AML-193 (cell line): Measurements from ENCODE around the gene DELE1.
"Not testable (repeated sequence)": the region's sequence is repeated elsewhere in the genome, so short reads cannot be mapped to it uniquely, and the experiment has no call there.

Experiments used
- DNase-seq, 2 experiments: peaks; one replicate each; lab custom pipeline; 2025; lab: John Stamatoyannopoulos, UW

The DELE1 gene

DNA sequence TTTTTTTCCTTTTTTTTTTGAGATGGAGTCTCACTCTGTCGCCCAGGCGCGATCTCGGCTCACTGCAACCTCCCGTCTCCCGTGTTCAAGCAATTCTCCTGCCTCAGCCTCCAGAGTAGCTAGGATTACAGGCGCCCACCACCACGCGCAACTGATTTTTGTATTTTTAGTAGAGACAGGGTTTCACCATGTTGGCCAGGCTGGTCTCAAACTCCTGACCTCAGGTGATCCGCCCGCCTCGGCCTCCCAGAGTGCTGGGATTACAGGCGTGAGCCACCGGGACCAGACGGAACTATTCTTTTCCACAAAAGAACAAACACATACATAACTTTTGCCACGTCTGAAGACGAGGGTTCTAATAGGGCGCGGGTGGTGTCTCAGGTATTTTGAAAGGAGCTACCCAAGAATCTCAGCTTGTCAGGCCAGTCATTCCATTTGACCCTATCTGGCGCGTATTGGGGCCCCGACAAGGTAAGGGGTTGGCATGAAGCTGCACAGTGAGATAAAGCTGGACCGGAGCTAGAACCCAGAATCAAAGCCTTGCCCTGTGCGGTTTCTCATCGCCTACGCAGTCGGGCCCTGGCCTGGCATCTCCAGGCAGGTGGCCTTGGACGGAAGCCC, 734 bp upstream of the DELE1 start:
- not testable (repeated sequence) for DNase-seq

DNA sequence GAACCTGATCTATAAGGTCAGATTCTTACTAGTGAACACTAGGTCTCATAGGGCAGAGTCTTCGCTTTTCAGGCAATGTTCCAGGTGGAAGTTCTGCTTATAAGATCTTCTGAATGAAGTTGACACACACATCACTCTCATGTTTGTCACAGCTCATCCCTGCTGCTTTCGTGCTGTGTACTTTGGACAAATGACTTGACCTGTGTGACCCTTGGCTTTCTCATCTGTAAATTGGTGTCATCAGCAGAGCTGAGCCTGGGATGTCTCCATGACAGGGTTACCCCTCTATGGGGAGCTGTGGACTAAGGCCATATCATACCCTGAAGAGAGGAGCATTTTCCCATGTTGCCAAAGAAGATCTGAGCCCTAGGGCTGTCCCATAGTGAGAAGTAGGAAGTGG, 2.8 kb downstream of the DELE1 start:
- DNase-seq = no peak

DNA sequence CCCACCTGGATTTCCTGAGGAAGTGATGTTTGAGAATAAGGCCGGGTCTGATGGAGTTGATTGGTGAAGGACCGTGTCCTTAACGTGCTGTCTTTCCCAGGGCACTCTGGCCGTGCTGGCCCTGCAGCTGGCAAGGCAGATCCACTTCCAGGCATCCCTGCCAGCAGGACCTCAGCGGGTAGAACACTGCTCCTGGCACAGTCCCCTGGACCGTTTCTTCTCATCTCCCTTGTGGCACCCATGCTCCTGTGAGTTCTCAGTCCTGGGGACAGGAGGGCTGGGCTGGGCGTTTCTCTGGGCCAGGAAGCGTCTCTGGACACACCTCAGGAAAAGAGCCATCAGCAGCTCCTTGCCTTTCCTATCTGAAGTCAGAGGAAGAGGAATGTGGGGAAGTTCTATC, 4.4 kb downstream of the DELE1 start:
- DNase-seq = no peak

DNA sequence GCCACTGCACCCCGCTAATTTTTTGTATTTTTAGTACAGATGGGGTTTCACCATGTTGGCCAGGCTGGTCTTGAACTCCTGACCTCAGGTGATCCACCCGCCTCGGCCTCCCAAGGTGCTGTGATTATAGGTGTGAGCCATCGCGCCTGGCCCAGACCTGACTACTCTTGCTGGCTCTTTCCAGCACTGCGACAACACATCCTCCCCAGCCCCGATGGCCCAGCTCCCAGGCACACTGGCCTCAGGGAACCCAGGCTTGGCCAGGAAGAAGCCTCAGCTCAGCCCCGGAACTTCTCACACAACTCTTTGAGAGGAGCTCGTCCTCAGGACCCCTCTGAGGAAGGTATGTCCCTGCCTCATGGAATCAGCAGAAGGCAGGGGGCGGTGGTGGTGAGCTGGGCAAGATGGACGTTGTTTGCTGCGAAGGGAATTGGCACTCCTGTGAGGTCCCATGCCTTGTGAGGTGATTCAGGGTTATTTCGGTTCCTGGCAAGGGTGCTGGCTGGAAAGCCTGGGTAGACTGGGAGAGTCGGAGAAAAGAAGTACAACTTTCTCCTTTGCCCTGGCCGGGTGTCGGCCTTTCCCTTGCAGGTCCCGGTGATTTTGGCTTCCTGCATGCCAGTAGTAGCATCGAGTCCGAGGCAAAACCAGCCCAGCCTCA, 5.9 kb downstream of the DELE1 start:
- DNase-seq = no peak

DNA sequence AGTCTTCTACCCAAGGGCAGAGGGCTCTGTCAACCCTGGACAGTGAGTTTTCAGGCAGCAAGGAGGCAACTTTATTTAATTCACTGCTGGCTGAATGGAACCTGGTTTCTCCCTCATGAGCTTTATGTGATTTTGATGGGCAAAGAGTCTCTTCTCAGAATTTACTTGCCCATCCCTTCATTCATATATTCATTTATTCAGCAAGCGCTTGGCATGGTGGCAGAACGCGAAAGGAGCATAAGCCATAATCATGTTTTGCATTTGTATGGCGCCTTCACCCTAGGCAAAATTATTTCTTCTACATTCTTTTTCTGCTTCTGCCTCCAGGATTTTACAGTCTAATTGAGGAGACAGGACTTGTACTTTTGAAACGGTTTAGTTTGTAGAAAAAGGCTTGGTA, 8.0 kb downstream of the DELE1 start:
- DNase-seq = no peak

DNA sequence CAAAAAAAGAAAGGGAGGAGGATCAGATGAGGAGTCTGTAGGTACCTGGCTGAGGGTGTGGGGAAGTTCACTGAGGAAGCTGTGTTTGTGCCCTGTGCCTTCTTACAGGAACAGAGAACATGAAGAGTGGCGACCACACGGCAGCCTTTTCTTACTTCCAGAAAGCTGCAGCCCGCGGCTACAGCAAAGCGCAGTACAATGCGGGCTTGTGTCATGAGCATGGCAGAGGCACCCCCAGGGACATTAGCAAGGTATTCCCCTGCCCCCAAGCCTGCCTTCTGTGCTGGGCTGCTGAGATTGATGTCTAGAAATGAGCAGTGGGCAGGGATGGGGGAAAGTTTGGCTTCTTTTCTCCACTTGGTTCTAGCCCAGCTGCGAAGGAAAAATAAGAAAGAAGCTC, 9.5 kb downstream of the DELE1 start:
- no peak for DNase-seq

DNA sequence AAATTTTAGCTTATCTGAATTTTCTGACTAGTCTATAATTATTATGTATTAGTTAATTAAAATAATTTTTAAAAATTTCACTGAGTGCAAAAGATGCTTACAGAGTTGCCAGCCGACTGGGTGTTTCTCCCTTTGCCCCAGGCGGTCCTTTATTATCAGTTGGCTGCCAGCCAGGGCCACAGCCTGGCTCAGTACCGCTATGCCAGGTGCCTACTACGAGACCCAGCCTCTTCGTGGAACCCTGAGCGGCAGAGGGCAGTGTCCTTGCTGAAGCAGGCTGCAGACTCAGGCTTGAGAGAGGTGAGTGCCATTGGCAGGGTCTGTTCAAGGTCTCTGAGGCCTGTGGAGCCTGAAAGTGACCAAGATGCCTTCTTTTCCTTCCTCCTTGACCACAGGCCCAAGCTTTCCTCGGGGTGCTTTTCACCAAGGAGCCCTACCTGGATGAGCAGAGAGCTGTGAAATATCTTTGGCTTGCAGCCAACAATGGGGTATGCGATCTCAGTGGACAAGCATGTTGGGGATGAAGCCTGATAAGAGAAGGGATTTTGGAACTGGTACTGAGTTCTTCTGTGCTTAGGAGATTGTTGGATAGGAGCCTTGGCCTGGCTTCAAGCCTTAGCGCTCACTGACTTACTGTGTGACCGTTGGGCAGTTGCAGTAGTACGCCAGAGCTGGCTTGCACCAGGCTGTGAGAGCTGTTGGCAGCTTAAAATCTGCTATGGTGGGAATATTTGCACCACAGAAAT, 10.6 kb downstream of the DELE1 start:
- no peak for DNase-seq

DNA sequence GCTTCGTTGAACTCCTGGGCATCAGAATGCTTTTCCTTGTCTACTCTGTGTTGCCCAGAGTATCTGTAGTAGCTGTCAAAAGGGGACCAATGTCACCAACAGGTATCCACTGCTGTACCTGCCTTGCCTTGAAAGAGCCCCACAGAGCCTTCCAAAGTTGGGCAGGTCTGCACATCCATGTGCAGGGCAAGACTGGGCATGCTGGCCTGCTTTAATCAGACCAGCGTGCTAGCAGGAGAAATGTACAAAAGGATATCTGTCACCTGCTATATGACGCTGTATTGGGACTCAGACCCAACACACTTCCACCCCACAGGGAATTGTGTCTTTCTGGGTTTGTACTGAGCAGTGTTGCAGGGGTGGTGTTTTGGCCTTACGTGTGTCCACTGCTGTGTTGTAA, 11.9 kb downstream of the DELE1 start:
- no peak for DNase-seq

DNA sequence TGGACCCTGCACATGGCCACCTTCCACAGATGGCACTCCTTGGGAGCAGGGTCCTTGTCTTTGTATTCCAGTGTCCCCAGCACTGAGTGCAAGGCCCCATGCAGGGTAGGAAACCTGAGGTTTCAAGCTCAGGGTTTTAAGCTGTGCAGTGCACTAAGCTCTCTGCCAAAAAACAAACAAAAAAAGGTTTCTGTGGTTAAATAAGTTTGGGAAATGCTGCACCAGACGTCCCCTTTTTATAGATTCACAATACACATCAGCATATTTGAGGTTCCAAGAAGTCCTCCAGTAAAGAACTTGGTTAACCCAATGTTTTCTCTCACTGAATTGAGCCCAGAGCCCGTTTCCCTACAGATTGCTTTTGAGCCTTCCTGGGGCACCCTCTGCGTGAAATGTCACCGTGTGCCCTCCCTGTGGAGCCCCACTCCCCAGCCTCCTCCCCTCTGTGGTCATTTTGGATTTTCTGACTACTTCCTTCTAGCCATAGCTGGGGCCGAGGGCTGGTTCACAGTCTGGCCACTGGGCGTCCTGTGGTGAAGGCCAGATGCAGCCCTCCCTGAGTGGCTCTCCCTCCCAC, 17.1 kb downstream of the DELE1 start:
- DNase-seq = peak; percentile 22 to 23

DNA sequence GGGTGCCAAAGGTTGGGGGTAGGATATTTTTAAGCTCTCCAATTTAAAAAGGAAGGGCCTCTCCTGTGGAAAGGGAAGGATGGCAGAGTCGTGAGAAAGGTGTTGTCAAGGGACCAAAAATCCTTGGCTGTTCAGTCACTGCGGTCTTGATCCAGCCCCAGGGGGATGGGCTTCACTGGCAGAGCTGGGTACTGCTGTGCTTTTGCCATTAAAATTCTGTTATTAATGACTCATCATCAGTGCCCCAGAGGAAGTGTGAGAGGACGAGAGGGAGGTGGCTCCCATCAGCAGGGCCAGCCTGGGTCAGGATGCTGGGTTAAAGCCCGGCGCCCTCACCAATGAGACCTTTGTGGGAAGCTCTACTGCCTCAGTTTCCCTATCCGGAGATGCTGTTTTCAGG, 17.6 kb downstream of the DELE1 start:
- DNase-seq = no peak

DNA sequence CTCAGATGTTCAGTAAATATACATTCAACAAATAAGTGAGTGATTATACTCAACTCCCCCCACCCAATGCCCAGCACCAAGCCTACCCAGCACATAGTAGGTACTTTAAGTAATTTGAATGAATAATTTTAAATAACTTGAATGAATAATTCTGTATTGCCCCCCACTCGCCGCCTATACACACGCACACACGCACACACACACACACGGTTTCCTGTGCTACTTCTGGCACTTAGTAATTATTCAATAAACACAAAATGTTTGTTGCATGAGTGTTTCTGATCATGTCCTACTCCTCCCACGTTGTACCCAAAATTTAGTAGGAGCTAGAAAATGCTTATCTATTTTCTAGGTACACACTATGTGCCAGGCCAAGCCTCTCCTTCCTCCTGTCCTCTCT, 18.1 kb downstream of the DELE1 start:
- no peak for DNase-seq

DNA sequence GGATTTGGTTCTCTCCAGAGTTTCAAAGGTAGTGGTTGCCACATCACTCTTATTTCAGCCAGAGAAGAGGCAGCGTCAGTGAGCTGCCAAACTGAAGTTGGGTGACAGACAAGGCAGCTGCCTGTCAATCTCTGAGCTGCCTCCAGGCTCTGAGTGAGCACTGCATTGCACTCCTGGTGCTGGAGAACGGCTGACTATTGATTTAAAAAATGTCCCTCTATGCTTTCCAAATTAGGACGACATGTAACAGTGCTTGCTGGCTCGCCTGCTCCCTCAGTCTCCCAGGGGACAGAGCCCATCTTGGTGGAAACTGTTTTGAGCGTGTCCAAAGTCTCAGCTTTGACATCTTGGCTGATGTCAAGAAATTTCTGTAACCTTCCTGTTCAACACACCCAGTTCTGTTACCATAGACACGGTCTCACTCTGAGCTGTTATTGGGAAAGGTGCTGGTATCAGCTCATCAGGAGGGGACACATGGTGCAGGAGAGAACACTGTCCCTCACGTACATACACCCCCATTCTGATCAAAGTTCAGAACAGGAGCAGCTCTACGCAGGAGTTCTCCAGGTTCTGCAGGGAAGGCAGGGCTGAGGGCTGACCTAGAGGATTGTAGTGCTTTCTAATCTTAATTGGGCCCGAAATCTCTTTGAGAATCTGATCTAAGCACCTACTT, 18.6 kb downstream of the DELE1 start:
- no peak for DNase-seq

DNA sequence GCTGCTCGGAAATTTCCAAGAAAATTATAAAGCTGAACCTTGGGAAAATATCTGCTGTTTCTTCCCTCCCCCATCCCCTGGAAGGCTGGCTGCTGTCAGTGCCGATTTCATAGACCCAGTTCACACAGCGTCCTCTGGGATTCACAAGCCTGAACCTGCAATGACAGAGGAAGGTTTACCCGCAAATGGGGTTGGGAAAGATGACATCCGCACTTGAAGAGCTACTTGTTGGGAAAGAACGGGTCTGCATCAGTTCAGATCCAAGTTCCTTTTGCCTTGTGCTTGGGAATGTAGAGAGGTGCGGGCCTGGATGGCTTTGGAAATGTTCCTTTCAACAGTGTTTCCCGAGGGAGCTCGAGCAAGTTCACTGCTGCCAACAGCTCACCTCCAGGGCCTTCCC, 20.4 kb downstream of the DELE1 start:
- DNase-seq = no peak

DNA sequence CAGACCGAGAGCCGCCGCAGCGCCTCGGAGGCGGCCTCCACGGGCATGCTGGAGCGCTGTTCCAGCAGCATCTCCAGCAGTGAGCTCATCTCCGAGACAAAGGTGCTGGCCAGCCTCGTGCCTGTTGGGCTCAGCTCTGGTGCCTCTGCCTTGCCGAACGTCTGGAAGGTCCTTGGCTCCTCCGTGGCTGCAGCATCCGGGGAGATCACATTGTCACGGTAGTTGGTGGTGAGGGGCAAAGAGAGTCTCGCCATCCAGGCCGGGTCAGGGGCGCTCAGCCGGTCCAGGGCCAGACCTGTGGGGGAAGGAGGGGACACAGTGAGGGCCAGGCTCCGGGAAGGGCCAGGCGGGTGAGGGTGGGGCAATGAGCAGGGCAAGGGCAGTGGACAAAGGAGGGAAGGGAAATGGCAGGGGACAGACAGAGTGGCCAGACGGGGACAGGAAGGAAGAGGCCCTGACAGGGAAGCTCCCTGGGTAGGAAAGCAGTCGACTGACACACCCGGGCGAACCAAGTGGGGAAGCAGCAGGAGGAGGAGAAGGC, 21.9 kb downstream of the DELE1 start:
- no peak for DNase-seq

DNA sequence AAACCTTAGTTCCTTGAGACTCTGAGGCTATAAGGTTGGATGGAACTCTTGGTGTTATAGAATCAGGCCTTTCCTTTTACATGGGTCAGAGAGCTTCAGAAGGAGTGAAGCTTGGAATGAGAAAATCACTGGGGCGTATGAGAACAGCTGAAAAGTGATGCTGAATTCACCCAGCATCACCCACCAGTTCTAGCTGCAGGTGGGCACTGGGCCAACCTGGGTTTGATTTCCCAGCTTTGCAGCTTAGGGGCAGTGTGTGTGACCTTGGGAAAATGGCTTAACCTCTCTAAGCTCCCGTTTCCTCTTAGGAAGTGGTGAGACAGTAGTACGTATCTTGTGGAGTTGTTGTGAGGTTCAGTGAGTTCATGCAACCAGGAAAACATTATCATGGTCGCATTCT, 23.6 kb downstream of the DELE1 start:
- DNase-seq = no peak

DNA sequence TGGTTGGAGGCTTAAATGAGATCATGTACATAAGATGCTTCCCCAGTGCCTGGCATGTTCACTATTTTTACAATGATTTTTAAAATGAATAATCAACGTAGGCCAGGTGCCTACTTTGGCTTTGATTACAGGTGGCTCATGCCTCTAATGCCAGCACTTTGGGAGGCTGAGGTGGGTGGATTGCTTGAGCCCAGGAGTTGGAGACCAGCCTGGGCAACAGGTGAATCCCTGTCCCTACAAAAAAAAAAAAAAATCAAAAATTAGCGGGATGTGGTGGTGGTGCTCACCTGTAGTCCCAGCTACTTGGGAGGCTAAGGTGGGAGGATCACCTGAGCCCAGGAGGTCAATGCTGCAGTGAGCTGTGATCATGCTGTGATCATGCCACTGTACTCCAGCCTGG, 25.1 kb downstream of the DELE1 start:
- DNase-seq = no peak

DNA sequence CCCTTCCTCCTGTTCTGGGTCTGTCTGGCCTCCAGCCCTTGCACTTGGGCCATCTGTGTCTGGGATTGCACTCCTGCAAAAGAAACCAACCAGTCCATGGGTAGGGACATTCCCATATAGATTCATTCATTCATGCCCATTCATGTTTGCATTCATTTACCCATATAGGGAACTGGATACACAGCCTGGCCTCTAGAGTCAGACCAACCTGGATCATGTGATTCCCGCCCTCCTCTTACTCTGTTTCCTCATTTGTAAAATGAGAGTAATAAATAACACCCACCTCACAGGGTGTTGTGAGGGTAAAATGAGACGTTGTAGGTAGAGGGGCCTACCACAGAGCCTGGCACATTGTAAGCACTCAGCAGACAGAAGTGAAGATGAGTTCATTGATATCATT, 25.8 kb downstream of the DELE1 start:
- DNase-seq = no peak

DNA sequence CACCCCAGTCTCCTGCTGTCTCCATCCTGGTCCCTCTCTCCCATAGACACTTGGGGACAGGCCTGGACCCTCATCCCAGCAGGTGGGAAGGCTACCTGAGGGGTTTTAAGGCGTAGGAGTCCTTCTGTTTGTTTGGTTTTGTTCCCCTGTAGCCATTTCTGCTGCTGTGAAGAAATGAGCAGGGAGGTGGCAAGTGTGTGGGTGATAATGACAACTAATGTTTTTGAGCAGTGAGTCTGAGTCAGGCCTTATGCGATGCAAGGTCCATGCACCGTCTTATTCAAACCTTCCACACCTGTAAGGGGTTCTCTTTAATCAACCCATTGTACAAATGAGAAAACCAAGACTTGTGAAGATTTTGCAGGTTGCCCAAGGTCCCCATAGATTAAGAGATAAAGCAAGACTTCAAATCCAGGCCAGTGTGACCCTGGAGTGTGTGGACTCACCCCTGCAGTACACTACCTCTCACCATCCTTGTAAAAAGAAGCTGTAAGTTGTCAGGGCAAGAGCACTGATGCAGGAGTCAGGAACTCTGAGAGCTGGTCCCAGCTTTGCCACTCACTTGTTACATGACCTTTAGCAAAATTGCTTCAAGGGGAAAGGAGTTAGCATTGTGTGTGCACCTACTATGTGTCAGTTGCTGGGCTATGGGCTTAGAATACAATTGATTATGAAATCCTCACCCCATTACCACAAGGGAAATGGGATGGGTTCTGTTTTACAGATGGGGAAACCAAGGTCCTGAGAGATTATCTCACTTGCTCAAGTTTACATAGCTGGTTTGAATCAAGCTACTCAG, 26.7 kb downstream of the DELE1 start:
- no peak for DNase-seq

DNA sequence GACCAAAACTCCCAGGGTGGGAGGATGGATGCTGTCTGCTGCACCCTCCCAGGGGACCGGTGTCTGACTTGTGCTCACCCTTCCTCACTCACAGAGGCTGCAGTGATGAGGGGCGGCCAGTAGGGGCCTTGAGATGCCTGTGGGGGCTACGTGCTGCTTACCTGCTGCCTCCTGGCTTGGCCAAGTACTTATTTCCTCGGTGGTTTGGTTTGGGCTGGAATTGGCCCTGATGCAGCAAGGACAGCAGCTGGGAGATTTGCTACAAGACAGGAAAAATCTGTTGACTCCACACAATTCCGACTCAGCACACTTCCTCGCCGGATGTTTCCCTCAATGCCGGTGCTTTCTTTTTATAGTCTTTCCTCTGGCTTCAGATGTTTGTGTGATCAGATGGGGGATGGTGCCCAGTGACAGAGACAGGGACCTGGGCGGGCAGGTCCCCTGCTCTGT, 27.7 kb downstream of the DELE1 start:
- DNase-seq = no peak

DNA sequence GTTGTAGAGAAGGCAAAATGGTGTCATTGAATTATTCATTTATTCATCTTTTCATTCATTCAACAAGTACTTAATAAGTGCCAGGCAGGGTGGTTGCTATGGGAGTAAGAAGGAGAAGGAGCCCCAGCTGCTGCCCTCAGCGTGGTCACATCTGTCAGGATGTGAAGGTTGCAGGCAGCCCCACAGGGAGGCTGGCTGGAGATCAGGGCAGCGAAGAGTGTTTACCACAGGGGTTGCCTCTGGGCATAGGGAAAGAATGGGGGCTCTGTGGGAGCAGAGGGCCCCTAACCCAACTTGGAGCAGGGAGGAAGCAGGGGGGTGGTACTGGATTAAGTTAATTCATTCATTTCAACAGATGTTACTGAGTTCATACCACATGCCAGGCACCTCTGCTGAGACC, 28.3 kb downstream of the DELE1 start:
- DNase-seq = peak in 1 of 2 experiments; percentile 14

DNA sequence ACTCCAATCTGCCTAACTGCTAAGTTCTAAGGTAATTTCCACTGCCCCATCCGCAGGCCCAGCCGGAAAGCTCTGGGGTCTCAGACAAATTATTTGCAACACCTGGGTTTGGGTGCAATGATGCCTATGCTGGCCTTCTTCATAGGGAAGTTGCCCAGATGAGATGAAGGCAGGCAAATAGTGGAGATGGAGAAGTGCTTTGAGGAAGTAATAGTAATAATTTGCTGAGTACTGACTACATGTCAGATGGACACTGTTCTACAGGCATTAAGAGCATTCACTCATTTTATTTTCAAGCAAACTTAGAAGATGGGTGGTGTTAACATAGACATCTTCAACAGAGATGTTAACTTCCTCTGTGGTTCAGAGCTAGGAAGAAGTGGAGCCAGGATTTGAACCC, 30.5 kb downstream of the DELE1 start:
- DNase-seq = peak; percentile 58 to 59
